GM12891 (cell line): ENCODE results near the gene PIK3R4.

Source experiments
- DNase-seq: peaks from one replicate; pipeline ENCODE4 v3.0.0; 2011; ENCODE audit warnings: low spot score; ENCODE audit not compliant: insufficient read length
- FAIRE-seq: peaks from 2 replicates; lab custom pipeline; 2011; peaks lifted over from hg19 to GRCh38; lab: Jason Lieb, UNC
- PAX5 ChIP-seq: IDR thresholded peaks from 2 replicates; pipeline ENCODE4 v1.6.1; 2011; ENCODE audit warnings: low read length, moderate library complexity, mild to moderate bottlenecking; ENCODE audit not compliant: insufficient read depth, severe bottlenecking
- POLR2A ChIP-seq: IDR thresholded peaks from 2 replicates; pipeline ENCODE4 v1.6.1; 2011; ENCODE audit warnings: low read depth, low read length, control low read depth
- POLR2AphosphoS5 ChIP-seq: IDR thresholded peaks from 2 replicates; pipeline ENCODE4 v1.6.1; 2011; ENCODE audit warnings: low read depth, low read length, control low read depth
- POU2F2 ChIP-seq: IDR thresholded peaks from 2 replicates; pipeline ENCODE4 v1.6.1; 2011; ENCODE audit warnings: low read depth, mild to moderate bottlenecking, control low read depth, low read length, moderate library complexity
- SPI1 ChIP-seq: IDR thresholded peaks from 2 replicates; pipeline ENCODE4 v1.6.1; 2011; ENCODE audit warnings: low read depth, low read length, control low read depth
- TAF1 ChIP-seq: IDR thresholded peaks from 2 replicates; pipeline ENCODE4 v1.6.1; 2011; ENCODE audit warnings: low read depth, low read length, control low read depth

PIK3R4 gene

DNA sequence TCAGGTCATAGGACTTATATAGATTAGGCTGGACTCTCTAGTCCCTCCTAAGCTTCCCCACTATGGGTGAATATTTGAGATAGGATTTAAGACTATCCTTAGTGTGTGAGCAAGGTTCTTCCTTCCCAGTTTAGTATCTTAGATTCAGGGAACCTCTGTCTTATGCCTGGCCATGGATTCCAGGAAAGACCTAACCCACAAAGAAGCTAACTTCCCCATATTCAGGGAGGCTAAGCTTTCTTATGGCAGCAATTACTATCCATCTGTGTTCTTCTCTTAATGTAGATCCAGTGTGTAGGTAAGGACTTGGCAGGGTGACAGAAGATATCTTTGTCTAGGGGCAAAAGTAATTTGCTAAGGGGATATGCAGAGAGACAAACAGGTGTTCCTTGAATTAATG is 25.5 kb upstream of the PIK3R4 start:
- no peak for DNase-seq
- no peak for FAIRE-seq
- TF ChIP-seq POU2F2 (no peak), SPI1 (no peak), PAX5 (no peak), POLR2A (no peak), TAF1 (no peak), POLR2AphosphoS5 (no peak)

DNA sequence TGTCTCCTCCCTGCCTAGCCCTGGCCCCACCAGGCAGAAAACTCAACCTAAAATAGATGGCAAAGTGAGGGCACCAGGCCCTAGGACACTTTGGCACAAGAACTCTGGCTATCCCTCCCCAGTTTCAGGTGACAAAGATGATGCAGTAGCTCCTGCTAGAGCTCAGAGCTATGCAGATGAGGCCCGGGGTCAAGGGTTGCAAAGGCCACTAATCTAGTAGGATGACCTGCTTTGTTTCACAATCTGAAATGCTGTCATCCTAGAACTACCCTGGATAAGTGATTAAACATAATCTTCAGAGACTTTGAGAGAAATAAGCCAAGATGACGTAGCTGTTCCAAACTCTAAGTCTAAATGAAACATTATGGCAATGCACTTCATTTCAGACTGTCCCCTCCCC is 24.0 kb upstream of the PIK3R4 start:
- no peak for FAIRE-seq
- DNase-seq, result no peak
- TF ChIP-seq PAX5 (no peak), POLR2AphosphoS5 (no peak), POU2F2 (no peak), SPI1 (no peak), POLR2A (no peak), TAF1 (no peak)

DNA sequence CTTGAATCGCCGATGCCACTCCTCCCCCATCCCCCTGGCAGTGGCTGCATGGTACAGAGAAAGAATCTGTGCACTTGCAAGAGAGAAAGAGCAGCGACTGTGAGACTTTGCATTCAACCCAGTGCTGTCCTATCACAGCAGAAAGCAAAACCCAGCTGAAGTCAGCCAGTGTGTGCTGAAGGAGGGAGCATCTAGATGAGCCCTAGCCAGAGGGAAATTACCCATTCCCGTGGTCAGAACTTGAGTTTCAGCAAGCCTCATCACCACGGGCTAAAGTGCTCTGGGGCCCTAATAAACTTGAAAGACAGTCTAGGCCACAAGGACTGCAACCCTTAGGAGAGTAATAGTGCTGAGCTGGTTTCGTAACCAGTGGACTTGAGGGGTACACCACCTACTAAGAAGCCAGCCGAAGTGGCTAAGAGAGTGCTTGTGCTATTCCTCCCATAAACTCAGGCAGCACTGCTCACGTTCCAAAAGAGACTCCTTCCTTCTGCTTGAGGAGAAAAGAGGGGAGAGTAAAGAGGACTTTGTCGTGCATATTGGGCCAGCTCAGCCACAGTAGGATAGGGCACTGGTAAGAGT is 15.2 kb upstream of the PIK3R4 start:
- FAIRE-seq (no peak), DNase-seq (no peak)
- TF ChIP-seq SPI1 (no peak), TAF1 (no peak), PAX5 (no peak), POU2F2 (no peak), POLR2AphosphoS5 (no peak), POLR2A (no peak)

DNA sequence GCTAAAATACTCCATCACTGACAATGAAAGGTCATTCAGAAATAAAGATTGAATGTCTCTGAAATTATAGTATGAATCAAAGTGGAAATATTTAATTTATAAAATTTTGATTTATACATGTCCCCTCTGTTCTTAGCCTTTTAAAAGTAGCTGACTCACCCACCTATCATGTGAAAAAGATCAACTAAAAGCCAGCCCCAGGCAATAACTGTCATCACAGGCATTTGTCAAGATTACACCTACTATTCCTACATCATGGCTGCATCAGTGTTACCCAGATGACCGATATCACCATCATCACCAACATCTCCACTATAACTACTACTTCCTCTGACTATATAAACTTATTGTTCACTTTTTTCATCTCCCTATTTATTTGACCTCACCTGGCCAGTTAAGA is 14.3 kb upstream of the PIK3R4 start:
- no peak for FAIRE-seq
- no peak for DNase-seq
- no peak for TF ChIP-seq PAX5
- no peak for TF ChIP-seq POLR2A
- TF ChIP-seq POU2F2, result no peak
- no peak for TF ChIP-seq SPI1
- no peak for TF ChIP-seq TAF1
- no peak for TF ChIP-seq POLR2AphosphoS5

DNA sequence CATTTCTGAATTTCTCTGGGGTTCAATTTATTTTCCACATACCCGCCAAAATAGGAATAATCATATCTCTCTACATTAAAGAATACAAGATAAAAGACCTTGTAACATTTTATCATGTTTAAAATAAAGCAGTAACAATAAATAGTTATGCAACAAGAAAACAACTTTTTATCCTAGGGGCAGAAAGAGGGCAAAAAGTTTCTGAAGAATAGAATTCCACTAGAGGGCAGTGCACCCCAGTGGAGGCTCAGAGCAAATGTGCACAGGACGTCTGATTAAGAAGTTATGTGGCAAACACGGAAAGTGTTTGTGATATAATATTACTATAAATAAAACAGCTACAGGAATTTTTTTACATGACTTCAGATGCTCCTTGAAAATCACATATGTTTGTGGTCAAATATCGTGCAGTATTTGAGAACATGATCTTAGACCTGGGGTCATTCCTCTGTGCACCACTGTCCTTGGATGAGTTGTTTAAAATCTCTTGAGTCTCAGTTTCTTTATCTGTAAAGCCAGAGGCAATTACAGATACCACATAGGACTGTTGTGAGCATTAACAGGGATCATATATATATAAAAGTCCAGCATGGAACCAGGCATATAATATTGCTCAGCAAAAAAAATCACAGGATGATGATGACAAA is 13.2 kb upstream of the PIK3R4 start:
- no peak for TF ChIP-seq POU2F2
- no peak for TF ChIP-seq POLR2A
- TF ChIP-seq PAX5, result no peak
- TF ChIP-seq TAF1, result no peak
- TF ChIP-seq POLR2AphosphoS5, result no peak
- no peak for TF ChIP-seq SPI1
- peak; percentile 62 for FAIRE-seq
- peak; percentile 32 for DNase-seq

DNA sequence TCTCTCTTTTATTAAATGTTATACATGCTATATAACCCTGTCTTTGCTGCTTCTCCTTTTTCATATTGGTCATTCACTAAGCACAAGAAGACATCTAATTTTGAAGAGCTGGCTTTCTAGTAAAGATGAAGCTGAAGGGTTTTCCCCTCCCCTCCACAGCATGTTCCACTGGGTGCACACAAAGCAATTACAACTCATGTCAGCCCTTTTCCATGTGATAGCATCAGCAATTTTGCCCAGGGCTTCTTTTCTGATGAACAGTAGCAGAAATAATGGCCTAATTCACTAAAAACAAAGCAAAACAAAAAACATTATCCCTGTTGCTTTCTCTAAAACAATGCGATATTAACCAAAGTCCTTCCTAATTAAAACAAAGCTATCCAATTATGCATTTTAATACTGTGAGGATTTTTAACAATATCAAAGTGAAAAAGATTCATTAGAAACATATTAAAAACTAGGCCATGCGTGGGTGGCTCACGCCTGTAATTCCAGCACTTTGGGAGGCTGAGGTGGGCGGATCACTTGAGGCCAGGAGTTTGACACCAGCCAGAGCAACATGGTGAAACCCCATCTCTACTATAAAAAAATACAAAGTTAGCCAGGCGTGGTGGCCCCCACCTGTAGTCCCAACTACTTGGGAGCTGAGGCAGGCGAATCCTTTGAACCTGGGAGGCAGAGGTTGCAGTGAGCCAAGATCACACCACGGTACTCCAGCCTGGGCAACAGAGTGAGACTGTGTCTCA is 12.2 kb upstream of the PIK3R4 start:
- FAIRE-seq, result peak; percentile 59
- DNase-seq, result no peak
- TF ChIP-seq TAF1 (no peak), POLR2A (no peak), SPI1 (no peak), PAX5 (peak; percentile 93), POLR2AphosphoS5 (no peak)

DNA sequence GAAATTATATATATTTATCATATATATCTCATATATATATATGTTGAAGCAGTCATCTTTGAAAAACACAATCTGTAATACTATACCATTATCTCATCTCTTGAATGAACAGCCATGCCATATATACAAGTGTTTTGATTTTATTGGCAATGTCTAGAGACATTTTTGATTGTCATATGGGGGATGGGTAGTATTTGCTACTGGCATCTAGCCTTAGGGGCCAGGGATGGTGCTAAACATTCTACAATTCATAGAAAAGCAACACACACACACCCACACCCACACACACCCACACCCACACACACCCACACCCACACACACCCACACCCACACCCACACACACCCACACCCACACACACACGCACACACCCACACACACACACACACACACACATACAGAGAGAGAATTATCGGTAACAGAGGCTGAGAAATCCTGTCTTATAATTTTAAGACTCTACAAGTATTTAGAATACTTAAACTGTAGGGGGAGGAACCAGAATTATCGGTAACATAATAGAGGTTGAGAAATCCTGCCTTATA is 11.1 kb upstream of the PIK3R4 start:
- TF ChIP-seq PAX5 (no peak), TAF1 (no peak), POLR2AphosphoS5 (no peak), POU2F2 (no peak), SPI1 (no peak), POLR2A (no peak)
- DNase-seq (no peak), FAIRE-seq (peak; percentile 38)

DNA sequence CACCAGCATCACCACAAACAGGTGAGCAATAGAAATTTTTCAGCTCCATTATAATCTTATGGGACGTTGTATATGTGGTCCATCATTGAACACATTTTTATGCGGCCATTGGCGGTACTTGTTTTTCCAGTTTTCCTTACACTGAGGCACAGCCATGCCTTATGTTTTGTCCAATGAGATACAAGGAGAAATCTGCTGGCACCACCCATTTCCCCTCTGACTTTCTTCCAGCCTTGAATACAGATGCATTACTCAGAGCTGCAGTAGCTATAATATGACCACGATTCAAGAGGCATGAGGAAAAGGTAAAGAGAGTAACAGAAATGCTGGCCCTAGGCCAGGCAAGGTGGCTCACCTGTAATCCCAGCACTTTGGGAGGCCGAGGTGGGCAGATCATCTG is 9.0 kb upstream of the PIK3R4 start:
- TF ChIP-seq POLR2A (no peak), SPI1 (no peak), POLR2AphosphoS5 (no peak), POU2F2 (no peak), TAF1 (no peak), PAX5 (no peak)
- no peak for DNase-seq
- no peak for FAIRE-seq

DNA sequence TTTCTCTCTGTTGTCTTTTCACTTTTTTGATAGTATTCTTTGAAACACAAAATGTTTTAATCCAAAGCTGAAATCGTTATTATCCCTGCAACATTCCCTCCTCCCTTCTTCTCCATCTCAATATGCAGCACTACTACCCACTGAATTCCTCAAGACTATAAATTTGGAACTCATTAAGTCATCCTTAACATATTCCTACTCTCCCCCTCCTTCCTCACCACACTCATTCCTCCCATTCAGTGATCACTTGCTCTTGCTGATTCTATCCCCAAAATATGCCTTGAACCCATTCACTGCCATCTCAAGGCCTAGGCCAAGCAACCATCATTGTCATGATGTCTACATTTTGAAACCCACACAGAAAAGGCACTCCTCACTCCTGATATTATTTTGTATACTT is 2.4 kb upstream of the PIK3R4 start:
- DNase-seq (no peak), FAIRE-seq (no peak)
- TF ChIP-seq PAX5 (no peak), TAF1 (no peak), POLR2A (no peak)

DNA sequence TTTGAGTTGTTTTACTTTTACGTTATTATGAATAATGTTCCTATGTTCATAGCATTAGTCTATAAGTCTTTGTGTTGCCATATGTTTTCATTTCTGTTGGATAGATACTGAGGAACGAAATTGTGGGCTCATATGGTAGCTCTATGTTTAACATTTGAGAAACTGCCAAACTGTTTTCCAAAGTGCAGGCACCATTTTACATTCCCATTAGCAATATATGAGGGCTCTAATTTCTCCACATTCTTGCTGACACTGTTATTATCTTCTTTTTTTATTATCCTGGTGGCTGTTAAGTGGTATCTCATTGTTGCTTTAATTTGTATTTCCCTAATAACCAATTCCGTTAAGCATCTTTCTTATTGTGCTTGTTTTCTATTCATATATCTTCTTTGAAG is 1.8 kb upstream of the PIK3R4 start:
- DNase-seq (no peak), FAIRE-seq (peak; percentile 56)
- TF ChIP-seq POLR2AphosphoS5, result no peak
- no peak for TF ChIP-seq POU2F2
- no peak for TF ChIP-seq POLR2A
- no peak for TF ChIP-seq SPI1
- TF ChIP-seq TAF1, result no peak
- TF ChIP-seq PAX5, result no peak
